H1 (cell line): Measurements from ENCODE around the gene SMARCD2. TPM values are rescaled to one million over a fixed set of nuclear protein-coding genes. Genes with fewer than 3 reads are reported as not detected.
A peak's percentile ranks its signal among the peaks of the same experiment; 100 is the strongest.

Source experiments
- ASH2L ChIP-seq: fragments of 200-600, 300-600 bp; sonication (generic); IDR thresholded peaks from one replicate; pipeline ENCODE4 v1.7.1; 2017; ENCODE audit warnings: low read length
- ATF2 ChIP-seq: IDR thresholded peaks from 2 replicates; pipeline ENCODE4 v1.6.1; 2012; ENCODE audit warnings: low read length, inconsistent platforms
- ATF3 ChIP-seq: IDR thresholded peaks from 2 replicates; pipeline ENCODE4 v1.6.1; 2011; ENCODE audit warnings: low read depth, mild to moderate bottlenecking, low read length; ENCODE audit not compliant: insufficient read depth
- CBX5 ChIP-seq: fragments of 300-800, 300-1000 bp; sonication (generic); IDR thresholded peaks from 2 replicates; pipeline ENCODE4 v1.7.1; 2016; ENCODE audit warnings: antibody characterized with exemption, low read length, low read depth
- CHD2 ChIP-seq: IDR thresholded peaks from 2 replicates; pipeline ENCODE4 v1.6.1; 2012; ENCODE audit warnings: low read length, improper control_type of control experiment
- CREB1 ChIP-seq: IDR thresholded peaks from 2 replicates; pipeline ENCODE4 v1.6.1; 2012; ENCODE audit warnings: inconsistent platforms
- E2F6 ChIP-seq: IDR thresholded peaks from 2 replicates; pipeline ENCODE4 v1.6.1; 2012; ENCODE audit warnings: inconsistent platforms
- PHF8 ChIP-seq: fragments of 200-600 bp; sonication (generic); conservative IDR thresholded peaks from 2 replicates; pipeline ENCODE4 v1.7.1; 2012; ENCODE audit warnings: low read depth, mild to moderate bottlenecking, inconsistent platforms, low read length, moderate library complexity
- RBBP5 ChIP-seq: IDR thresholded peaks from 2 replicates; pipeline ENCODE4 v1.7.1; 2012; ENCODE audit warnings: low read depth, mild to moderate bottlenecking, inconsistent platforms, low read length, moderate library complexity, borderline replicate concordance
- SP2 ChIP-seq: IDR thresholded peaks from 2 replicates; pipeline ENCODE4 v1.6.1; 2012; ENCODE audit warnings: mild to moderate bottlenecking, low read length, inconsistent platforms
- SRF ChIP-seq: IDR thresholded peaks from 2 replicates; pipeline ENCODE4 v1.6.1; 2011; ENCODE audit warnings: mild to moderate bottlenecking, low read depth, low read length, moderate library complexity
- USF2 ChIP-seq: IDR thresholded peaks from 2 replicates; pipeline ENCODE4 v1.6.1; 2011; ENCODE audit warnings: low read length, improper control_type of control experiment
- ZNF274 ChIP-seq: IDR thresholded peaks from 2 replicates; pipeline ENCODE4 v1.7.0; 2012; ENCODE audit warnings: low read length, borderline replicate concordance; ENCODE audit errors: extremely low read depth
- polyA plus RNA-seq, 7 experiments: library from polyadenylated mRNA; depleted of rRNA in 3 of 7; stranded (reverse) in 5 of 7; unstranded in 2 of 7; fragments of >200 nt in 5 of 7; fragments of 200-250 nt in 2 of 7; gene quantifications; 1 replicate in 5 of 7; 2 replicates in 1 of 7; 4 replicates in 1 of 7; pipeline versions ENCODE4 v1.2.1 to v1.2.3, GENCODE V29; 2011 to 2013; ENCODE audit warnings: missing spikeins in 2 of 7, mixed read lengths in 2 of 7
- total RNA-seq: library from RNA; stranded (reverse); fragmentation: NEBNext Ultra II Directional; extraction: Animal tissue kit (Norgen Biotek cat#: 25700); gene quantifications from 2 replicates; pipeline ENCODE4 v1.2.1, GENCODE V29; 2021

The SMARCD2 gene
- total and polyA plus RNA-seq, 2 of the 8 experiments (the other 6 are each of a cell fraction or from before 2014, with no cell fraction given) = 90.0 to 92.2 TPM

GRCh38 chr17:63842540-63843386 is at the start of gene SMARCD2 (continued):
- peak; percentile 97 for TF ChIP-seq ATF2
- peak; percentile 65 for TF ChIP-seq E2F6
- peak; percentile 36 for TF ChIP-seq ASH2L
- peak; percentile 40 for TF ChIP-seq PHF8
- no peak for TF ChIP-seq CBX5
- no peak for TF ChIP-seq ZNF274
- peak; percentile 51 for TF ChIP-seq SRF
- TF ChIP-seq SP2 = no peak
- peak; percentile 74 for TF ChIP-seq CREB1
- TF ChIP-seq CHD2 = peak; percentile 95
- no peak for TF ChIP-seq ATF3
- TF ChIP-seq RBBP5 = no peak
- TF ChIP-seq USF2 = 0 out of 2 replicates have a peak, but pooled peaks have one; percentile 25
